Measurements from ENCODE around the gene TIGD3. TPM values are rescaled to one million over a fixed set of nuclear protein-coding genes. Genes with fewer than 3 reads are reported as not detected.
A peak's percentile ranks its signal among the peaks of the same experiment; 100 is the strongest.

TIGD3 gene, protein sequence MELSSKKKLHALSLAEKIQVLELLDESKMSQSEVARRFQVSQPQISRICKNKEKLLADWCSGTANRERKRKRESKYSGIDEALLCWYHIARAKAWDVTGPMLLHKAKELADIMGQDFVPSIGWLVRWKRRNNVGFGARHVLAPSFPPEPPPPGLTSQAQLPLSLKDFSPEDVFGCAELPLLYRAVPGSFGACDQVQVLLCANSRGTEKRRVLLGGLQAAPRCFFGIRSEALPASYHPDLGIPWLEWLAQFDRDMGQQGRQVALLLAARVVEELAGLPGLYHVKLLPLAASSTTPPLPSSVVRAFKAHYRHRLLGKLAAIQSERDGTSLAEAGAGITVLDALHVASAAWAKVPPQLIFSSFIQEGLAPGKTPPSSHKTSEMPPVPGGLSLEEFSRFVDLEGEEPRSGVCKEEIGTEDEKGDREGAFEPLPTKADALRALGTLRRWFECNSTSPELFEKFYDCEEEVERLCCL
- total RNA-seq: 0.43 TPM
- long read RNA-seq, partial matches to known transcripts: 0 of 2 reads
- long read RNA-seq, other reads (novel, unspliced or antisense): 0 of 2 reads

DNA sequence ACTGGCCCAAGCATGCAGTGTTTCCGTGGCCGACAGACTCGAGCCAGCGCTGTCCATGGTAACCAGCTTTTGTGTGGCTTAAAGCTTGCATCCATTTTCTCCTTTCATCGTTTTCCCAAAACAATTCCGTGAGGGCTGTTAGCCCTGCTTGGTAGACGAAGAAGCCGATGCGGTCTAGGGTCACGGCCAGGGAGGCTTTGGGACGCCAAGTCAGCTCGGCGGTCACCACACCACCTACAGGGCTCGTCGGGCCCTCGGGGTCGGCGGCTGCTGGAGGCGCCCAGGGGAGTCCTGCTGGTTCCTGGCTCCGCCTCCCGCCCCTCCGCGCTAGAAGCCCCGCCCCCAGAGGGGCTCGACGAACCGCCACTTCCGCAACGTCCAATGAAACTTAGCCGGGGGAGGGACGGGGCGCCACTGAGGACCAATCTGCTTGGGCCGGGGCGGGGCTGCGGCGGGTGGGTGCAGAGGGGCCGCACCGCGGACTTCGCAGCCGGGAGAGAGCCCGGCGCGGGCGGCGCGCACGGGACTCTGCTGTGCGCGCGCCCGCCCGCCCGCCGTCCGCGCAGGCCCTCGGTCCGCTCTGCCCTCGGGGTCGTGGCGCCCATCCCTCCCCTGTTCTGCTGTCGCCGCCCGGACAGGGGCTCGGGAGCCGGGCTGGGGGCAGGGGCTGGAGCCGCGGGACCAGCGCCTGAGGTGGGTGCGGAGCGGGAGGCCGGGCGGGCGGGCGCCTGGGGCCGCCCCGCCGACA is at the start of gene TIGD3:
Gene TIGD3, plus strand, starts transcription at position 487 of the 748 bp plus-strand sequence. CDS start 1,058 bp downstream, outside the sequence.
- Histone ChIP-seq H3K9me3 (no peaks in the 10 kb centered on the region), H3K4me1 (peaks cover 17% of the 10 kb centered on the region), H3K27me3 (peaks cover 8% of the 10 kb centered on the region), H3K36me3 (peaks cover 35% of the 10 kb centered on the region), H3K27ac (peak within 1 kb of the TSS; percentile 15), H3K4me3 (peak within 1 kb of the TSS; percentile 58)
- peak; percentile 99 for DNase-seq
- TF ChIP-seq, protein P1, sequence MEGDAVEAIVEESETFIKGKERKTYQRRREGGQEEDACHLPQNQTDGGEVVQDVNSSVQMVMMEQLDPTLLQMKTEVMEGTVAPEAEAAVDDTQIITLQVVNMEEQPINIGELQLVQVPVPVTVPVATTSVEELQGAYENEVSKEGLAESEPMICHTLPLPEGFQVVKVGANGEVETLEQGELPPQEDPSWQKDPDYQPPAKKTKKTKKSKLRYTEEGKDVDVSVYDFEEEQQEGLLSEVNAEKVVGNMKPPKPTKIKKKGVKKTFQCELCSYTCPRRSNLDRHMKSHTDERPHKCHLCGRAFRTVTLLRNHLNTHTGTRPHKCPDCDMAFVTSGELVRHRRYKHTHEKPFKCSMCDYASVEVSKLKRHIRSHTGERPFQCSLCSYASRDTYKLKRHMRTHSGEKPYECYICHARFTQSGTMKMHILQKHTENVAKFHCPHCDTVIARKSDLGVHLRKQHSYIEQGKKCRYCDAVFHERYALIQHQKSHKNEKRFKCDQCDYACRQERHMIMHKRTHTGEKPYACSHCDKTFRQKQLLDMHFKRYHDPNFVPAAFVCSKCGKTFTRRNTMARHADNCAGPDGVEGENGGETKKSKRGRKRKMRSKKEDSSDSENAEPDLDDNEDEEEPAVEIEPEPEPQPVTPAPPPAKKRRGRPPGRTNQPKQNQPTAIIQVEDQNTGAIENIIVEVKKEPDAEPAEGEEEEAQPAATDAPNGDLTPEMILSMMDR (IDR thresholded peaks at IDR 0.05): no peak
- intact Hi-C loops (cut with DNase I): no loop called here
- peak; percentile 96 for ATAC-seq

DNA sequence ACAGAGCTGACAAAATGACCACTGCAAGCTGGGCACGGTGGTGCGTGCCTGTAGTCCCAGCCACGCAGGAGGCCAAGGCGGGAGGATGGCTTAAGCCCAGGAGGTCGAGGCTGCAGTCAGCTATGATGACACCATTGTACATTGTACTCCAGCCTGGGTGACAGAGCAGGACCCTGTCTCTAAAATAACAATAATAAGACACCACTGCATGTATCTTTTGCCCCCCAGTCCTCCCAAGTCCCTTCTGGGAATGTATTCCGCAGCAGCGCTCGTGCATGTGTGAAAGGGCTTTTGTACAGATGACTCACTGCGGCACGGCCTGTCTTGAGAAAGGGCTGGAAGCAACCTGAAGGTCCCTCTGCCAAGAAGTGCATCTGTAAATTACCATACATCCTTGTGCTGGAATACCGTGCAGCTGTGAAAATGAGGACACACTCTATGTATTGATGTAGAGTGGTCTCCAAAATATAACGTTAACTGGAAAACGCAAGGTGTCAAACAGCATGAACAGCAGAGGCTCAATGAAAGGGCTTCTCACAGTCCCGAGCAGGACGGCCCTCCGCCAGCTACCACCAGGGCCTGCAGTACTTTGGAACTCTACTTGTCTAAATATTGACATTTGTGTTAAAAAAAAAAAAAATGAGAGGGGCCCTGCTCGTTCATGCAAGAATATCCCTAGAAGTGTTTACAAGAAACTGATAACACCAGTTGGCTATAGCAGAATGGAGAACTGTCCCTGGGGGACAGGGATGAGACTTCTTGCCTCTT is 48.9 kb upstream of the TIGD3 start:
- Histone ChIP-seq H3K9me3 (no peaks in the 10 kb centered on the region), H3K4me1 (peaks cover 34% of the 10 kb centered on the region), H3K27ac (no peak overlapping the region), H3K27me3 (no peaks in the 10 kb centered on the region), H3K4me3 (no peak overlapping the region), H3K36me3 (no peaks in the 10 kb centered on the region)
- TF ChIP-seq, protein P1 (IDR thresholded peaks at IDR 0.05): no peak
- intact Hi-C loops (cut with DNase I): no loop called here
- DNase-seq (no peak), ATAC-seq (peak; percentile 7)

DNA sequence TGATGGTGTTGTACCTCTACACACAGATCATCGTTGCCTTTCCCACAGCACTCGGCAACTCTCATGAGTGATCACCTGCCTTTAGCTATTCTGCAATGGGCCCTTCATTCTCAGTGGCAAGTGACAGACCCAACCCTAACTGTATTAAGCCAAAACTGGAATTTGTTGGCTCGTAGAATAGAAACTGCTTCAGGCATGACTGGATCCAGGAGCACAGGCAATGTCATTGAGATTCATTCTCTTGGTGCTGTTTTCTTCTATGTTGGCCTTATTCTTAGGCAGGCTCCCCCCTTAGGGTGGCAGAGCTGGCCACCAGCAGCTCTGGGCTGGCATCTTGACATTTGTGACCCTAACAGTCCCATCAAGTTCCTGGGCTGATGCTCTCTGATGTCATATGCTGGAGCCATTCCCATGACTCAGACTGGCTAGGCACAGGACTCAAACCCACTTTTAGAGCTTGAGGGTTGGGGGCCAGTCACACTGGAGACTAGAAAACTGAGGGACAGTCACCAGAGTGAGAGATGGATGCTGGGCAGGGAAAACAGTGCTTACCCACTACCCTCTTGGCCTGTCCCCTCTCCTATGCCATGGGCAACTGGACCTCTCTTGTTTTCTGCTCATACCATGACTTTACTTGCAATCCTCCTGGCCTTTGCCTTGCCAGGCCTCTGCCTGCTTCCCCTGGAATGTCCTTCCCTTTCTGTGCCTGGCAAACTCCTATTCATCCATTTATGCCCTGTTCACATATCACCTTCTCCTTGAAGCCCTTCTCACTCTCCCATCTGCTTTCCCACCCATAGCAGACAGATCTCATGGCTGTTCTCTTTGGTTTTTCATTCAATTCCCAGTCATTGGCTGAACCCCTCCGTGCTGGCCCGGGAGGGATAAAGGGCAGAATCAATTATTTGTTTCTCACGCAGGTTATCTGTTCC is 47.0 kb upstream of the TIGD3 start:
- H3K4me3 ChIP-seq: no peak overlapping the region
- TF ChIP-seq, protein P1 (IDR thresholded peaks at IDR 0.05): no peak
- no peak for DNase-seq
- no peaks in the 10 kb centered on the region for H3K9me3 ChIP-seq
- no peaks in the 10 kb centered on the region for H3K27me3 ChIP-seq
- no peak for ATAC-seq
- H3K27ac ChIP-seq: peak overlapping the region; percentile 34
- intact Hi-C loops (cut with DNase I): no loop called here
- H3K36me3 ChIP-seq: no peaks in the 10 kb centered on the region
- peaks cover 31% of the 10 kb centered on the region for H3K4me1 ChIP-seq

DNA sequence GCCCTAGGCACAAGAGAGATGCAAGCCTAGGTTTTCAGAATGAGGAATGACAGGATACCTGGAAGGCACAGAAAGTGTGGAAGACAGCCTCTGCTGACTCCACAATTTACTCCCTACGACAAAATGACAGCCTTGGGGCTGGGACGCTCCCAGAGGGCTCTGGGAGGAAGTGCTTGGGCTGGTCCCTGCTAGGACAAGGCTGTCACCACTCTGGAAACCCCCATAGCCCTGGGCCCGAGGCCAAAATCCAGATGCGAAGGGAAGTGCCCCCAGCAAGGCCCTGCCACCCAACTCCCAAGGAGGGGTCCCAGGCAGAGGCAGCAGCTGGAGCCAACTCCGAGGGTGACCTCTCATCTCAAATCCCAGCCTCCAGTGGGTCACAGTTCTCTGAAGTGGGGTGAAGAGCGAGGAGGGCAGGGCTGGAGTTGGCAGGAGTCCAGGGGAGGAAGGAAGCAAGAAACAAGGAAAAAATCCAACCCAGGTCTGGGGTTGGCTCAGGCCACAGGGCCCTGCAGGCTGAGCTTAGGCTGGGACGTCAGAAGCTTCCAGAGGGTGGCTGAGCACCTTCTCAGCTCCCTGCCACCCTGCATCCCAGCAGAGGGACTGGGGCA is 46.2 kb upstream of the TIGD3 start:
- Histone ChIP-seq H3K4me1 (peaks cover 31% of the 10 kb centered on the region), H3K27ac (peak overlapping the region; percentile 34), H3K4me3 (no peak overlapping the region), H3K9me3 (no peaks in the 10 kb centered on the region), H3K36me3 (no peaks in the 10 kb centered on the region), H3K27me3 (no peaks in the 10 kb centered on the region)
- intact Hi-C loops (cut with DNase I): no loop called here
- ATAC-seq (peak; percentile 63), DNase-seq (peak; percentile 73)
- TF ChIP-seq, protein P1 (IDR thresholded peaks at IDR 0.05): peak; percentile 11

All from upper lobe of right lung (tissue), 1 donor.